ENCODE measurements around the gene TMEM271. TPM values are rescaled to one million over a fixed set of nuclear protein-coding genes. Genes with fewer than 3 reads are reported as not detected.
"Not testable (repeated sequence)": the region's sequence is repeated elsewhere in the genome, so short reads cannot be mapped to it uniquely, and the experiment has no call there.

TMEM271 gene
- total and polyA plus RNA-seq, 4 donors, result 4.4 to 17.1 (median 11.4) TPM

DNA sequence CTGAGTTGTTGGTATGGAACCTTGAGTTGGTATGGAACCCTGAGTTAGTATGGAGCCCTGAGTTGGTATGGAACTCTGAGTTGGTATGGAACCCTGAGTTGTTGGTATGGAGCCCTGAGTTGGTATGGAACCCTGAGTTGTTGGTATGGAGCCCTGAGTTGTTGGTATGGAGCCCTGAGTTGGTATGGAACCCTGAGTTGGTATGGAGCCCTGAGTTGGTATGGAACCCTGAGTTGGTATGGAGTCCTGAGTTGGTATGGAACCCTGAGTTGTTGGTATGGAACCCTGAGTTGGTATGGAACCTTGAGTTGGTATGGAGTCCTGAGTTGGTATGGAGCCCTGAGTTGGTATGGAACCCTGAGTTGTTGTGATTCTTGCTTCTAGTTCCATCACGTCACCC, 10.5 kb downstream of the TMEM271 start:
- not testable (repeated sequence) for DNase-seq (ENCODE audit: low read depth in 4 of 6, low spot score in 6 of 6); H3K9me3 ChIP-seq (ENCODE audit: control insufficient read depth, insufficient read depth, low read length); H3K4me1 ChIP-seq (ENCODE audit: control insufficient read depth, insufficient read depth, low read length); H3K27ac ChIP-seq (ENCODE audit: low read depth, low read length); H3K36me3 ChIP-seq (ENCODE audit: control insufficient read depth, insufficient read depth, low read length); H3K4me3 ChIP-seq (ENCODE audit: low read depth, low read length); H3K27me3 ChIP-seq (ENCODE audit: control insufficient read depth, insufficient read depth, low read length)
- WGBS (ENCODE audit: insufficient coverage), result 100% methylated on average over 1 of the region's 1 CpG

GRCh38 chr4:562458-562857, 13.6 kb downstream of the TMEM271 start:
- not testable (repeated sequence) for H3K27me3 ChIP-seq (ENCODE audit: control insufficient read depth, insufficient read depth, low read length); H3K4me3 ChIP-seq (ENCODE audit: low read depth, low read length); H3K36me3 ChIP-seq (ENCODE audit: control insufficient read depth, insufficient read depth, low read length); H3K9me3 ChIP-seq (ENCODE audit: control insufficient read depth, insufficient read depth, low read length); H3K27ac ChIP-seq (ENCODE audit: low read depth, low read length); H3K4me1 ChIP-seq (ENCODE audit: control insufficient read depth, insufficient read depth, low read length); DNase-seq (ENCODE audit: low read depth in 4 of 6, low spot score in 6 of 6)
- WGBS (ENCODE audit: insufficient coverage), result 65% methylated on average over 2 of the region's 2 CpGs

DNA sequence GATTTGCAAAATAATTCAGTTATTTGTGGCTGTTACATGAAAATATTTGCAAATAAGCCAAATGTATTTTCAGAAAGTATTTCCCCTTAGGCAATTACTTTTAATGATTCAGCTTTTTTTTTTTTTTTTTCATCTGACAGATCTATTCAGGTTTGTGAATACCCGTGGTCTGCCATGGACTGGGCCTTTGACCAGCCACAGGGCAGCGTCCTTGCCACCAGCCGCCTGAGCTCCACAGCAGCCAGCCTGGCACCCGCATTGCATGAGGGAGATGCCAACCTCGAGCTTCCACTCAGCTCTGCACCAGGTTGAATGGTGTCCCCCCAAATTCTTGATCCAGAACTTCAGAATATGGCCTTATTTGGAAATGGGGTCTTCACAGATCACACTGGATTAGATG, 14.7 kb downstream of the TMEM271 start:
- WGBS (ENCODE audit: insufficient coverage), result 80% methylated on average over 5 of the region's 5 CpGs
- H3K27ac ChIP-seq (ENCODE audit: low read depth, low read length), result no peak overlapping the region
- no peaks in the 10 kb centered on the region for H3K27me3 ChIP-seq (ENCODE audit: control insufficient read depth, insufficient read depth, low read length)
- DNase-seq (ENCODE audit: low read depth in 4 of 6, low spot score in 6 of 6), result no peak
- no peaks in the 10 kb centered on the region for H3K36me3 ChIP-seq (ENCODE audit: control insufficient read depth, insufficient read depth, low read length)
- no peaks in the 10 kb centered on the region for H3K4me1 ChIP-seq (ENCODE audit: control insufficient read depth, insufficient read depth, low read length)
- H3K4me3 ChIP-seq (ENCODE audit: low read depth, low read length), result no peak overlapping the region
- no peaks in the 10 kb centered on the region for H3K9me3 ChIP-seq (ENCODE audit: control insufficient read depth, insufficient read depth, low read length)

DNA sequence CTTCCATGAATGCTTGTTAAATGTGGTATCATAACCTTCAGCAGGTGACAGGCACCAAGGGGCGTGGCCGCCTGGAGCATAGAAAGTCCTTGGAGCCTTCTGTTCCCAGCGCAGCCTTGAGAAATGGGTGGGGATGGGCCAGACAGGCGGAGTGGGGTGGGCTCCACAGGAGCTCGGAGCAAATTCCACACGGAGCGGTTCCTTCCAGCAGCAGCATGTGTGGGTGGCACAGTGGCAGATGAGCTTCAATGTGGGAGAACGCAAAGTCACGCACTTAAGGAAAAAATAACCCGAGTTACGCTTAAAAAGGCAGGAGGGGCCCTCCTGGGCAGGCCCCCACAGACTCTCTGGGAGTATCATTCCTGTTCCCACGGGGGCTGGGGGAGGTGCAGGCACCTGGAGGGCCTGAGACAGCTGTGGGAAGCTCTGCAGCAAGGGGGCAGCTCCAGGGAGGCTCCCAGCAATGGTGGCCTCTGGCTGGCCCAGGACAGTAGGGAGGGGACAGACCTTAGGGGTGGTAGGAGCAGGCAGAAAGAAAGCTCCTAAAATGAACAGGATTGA, 15.3 kb downstream of the TMEM271 start:
- Histone ChIP-seq H3K4me3 (ENCODE audit: low read depth, low read length) (no peak overlapping the region), H3K27me3 (ENCODE audit: control insufficient read depth, insufficient read depth, low read length) (no peaks in the 10 kb centered on the region), H3K27ac (ENCODE audit: low read depth, low read length) (no peak overlapping the region), H3K4me1 (ENCODE audit: control insufficient read depth, insufficient read depth, low read length) (no peaks in the 10 kb centered on the region), H3K9me3 (ENCODE audit: control insufficient read depth, insufficient read depth, low read length) (no peaks in the 10 kb centered on the region), H3K36me3 (ENCODE audit: control insufficient read depth, insufficient read depth, low read length) (no peaks in the 10 kb centered on the region)
- DNase-seq (ENCODE audit: low read depth in 4 of 6, low spot score in 6 of 6), result no peak
- 74% methylated on average over 12 of the region's 12 CpGs for WGBS (ENCODE audit: insufficient coverage)

DNA sequence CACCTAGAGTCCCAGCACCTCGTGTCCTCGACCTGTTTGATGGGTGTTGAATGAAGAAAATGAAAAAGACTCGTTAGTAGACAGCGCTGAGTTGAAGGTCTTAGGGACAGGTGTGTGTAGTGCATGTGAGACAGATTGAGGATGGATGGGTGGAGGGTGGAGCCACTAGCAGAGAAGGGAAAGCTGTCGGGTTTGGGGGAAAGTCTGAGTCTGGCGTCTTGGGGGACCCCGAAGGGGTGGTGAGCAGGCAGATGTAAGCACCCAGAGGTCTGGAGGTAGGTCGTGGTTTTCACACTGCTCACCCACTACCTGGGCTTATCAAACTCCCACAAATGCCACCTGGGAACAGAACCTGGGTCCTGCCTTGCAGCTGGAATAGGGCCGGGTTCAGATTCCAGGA, 16.0 kb downstream of the TMEM271 start:
- WGBS (ENCODE audit: insufficient coverage), result 76% methylated on average over 7 of the region's 9 CpGs

DNA sequence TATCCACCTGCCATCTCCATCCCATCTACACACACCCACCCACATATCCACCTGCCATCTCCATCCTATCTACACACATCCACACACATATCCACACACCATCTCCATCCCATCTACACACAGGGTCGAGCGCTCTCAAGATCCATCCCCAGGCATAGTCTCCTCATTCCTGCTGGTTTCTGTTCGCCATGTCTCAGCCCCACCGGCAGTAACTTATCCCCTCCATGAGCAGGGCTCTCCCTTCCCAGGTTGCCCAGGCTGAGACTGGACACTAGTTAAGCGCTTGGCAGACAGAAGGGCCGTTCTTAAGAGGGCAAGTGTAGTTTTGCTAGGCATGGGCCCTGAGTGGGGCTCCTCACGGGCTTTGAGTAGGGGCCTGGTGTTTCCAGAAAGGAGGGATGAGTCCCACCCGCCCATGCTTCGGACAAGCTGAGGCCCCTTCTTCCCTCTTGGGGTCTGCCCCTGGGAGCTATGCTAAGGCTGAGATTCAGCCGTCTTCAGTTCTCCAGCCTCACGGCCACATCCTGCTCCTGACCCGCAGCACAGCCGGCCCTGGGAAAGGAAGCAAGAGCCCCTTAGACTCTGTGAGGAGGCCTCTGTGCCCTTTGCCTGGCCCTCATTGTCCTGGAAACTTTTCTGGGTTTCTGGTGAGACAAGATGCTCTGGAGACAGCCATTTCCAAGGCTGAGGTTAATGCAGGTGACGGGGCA, 20.4 kb downstream of the TMEM271 start:
- no peaks in the 10 kb centered on the region for H3K27me3 ChIP-seq (ENCODE audit: control insufficient read depth, insufficient read depth, low read length)
- 89% methylated on average over 12 of the region's 14 CpGs for WGBS (ENCODE audit: insufficient coverage)
- no peaks in the 10 kb centered on the region for H3K36me3 ChIP-seq (ENCODE audit: control insufficient read depth, insufficient read depth, low read length)
- H3K4me1 ChIP-seq (ENCODE audit: control insufficient read depth, insufficient read depth, low read length), result no peaks in the 10 kb centered on the region
- H3K9me3 ChIP-seq (ENCODE audit: control insufficient read depth, insufficient read depth, low read length), result no peaks in the 10 kb centered on the region
- no peak overlapping the region for H3K4me3 ChIP-seq (ENCODE audit: low read depth, low read length)
- no peak overlapping the region for H3K27ac ChIP-seq (ENCODE audit: low read depth, low read length)
- no peak for DNase-seq (ENCODE audit: low read depth in 4 of 6, low spot score in 6 of 6)

More for the DNA sequence above, 16.0 kb downstream of the TMEM271 start:
- Histone ChIP-seq H3K4me1 (ENCODE audit: control insufficient read depth, insufficient read depth, low read length) (no peaks in the 10 kb centered on the region), H3K27ac (ENCODE audit: low read depth, low read length) (no peak overlapping the region), H3K27me3 (ENCODE audit: control insufficient read depth, insufficient read depth, low read length) (no peaks in the 10 kb centered on the region), H3K36me3 (ENCODE audit: control insufficient read depth, insufficient read depth, low read length) (no peaks in the 10 kb centered on the region), H3K4me3 (ENCODE audit: low read depth, low read length) (no peak overlapping the region), H3K9me3 (ENCODE audit: control insufficient read depth, insufficient read depth, low read length) (no peaks in the 10 kb centered on the region)
- DNase-seq (ENCODE audit: low read depth in 4 of 6, low spot score in 6 of 6), result no peak

- WGBS (ENCODE audit: insufficient coverage), result 63% methylated on average over 3 of the region's 3 CpGs
- not testable (repeated sequence) for H3K36me3 ChIP-seq (ENCODE audit: control insufficient read depth, insufficient read depth, low read length)
Measured at GRCh38 chr4:554793-555320, 21.2 kb downstream of the TMEM271 start.

GRCh38 chr4:552019-552418, 24.1 kb downstream of the TMEM271 start:
- no peaks in the 10 kb centered on the region for H3K27me3 ChIP-seq (ENCODE audit: control insufficient read depth, insufficient read depth, low read length)
- 54% methylated on average over 3 of the region's 5 CpGs for WGBS (ENCODE audit: insufficient coverage)
- H3K9me3 ChIP-seq (ENCODE audit: control insufficient read depth, insufficient read depth, low read length), result no peaks in the 10 kb centered on the region
- H3K4me3 ChIP-seq (ENCODE audit: low read depth, low read length), result no peak overlapping the region
- peak in 1 of 6 donors; percentile 75 for DNase-seq (ENCODE audit: low read depth in 4 of 6, low spot score in 6 of 6)
- no peaks in the 10 kb centered on the region for H3K4me1 ChIP-seq (ENCODE audit: control insufficient read depth, insufficient read depth, low read length)
- H3K27ac ChIP-seq (ENCODE audit: low read depth, low read length), result no peak overlapping the region
- H3K36me3 ChIP-seq (ENCODE audit: control insufficient read depth, insufficient read depth, low read length), result no peaks in the 10 kb centered on the region

More at GRCh38 chr4:554793-555320, 21.2 kb downstream of the TMEM271 start:
- H3K9me3 ChIP-seq (ENCODE audit: control insufficient read depth, insufficient read depth, low read length); H3K27ac ChIP-seq (ENCODE audit: low read depth, low read length); DNase-seq (ENCODE audit: low read depth in 4 of 6, low spot score in 6 of 6); H3K27me3 ChIP-seq (ENCODE audit: control insufficient read depth, insufficient read depth, low read length); H3K4me1 ChIP-seq (ENCODE audit: control insufficient read depth, insufficient read depth, low read length); H3K4me3 ChIP-seq (ENCODE audit: low read depth, low read length): not testable (repeated sequence)

- H3K4me1 ChIP-seq (ENCODE audit: control insufficient read depth, insufficient read depth, low read length); H3K9me3 ChIP-seq (ENCODE audit: control insufficient read depth, insufficient read depth, low read length); H3K4me3 ChIP-seq (ENCODE audit: low read depth, low read length); H3K27ac ChIP-seq (ENCODE audit: low read depth, low read length); H3K36me3 ChIP-seq (ENCODE audit: control insufficient read depth, insufficient read depth, low read length); DNase-seq (ENCODE audit: low read depth in 4 of 6, low spot score in 6 of 6); H3K27me3 ChIP-seq (ENCODE audit: control insufficient read depth, insufficient read depth, low read length): not testable (repeated sequence)
- no CpG with 5 or more reads among the region's 27 CpGs for WGBS (ENCODE audit: insufficient coverage)
Measured at GRCh38 chr4:550268-550667, 25.8 kb downstream of the TMEM271 start.

- DNase-seq (ENCODE audit: low read depth in 4 of 6, low spot score in 6 of 6), result peak in 2 of 6 donors; percentile 0 to 46
- 17% methylated on average over 2 of the region's 8 CpGs for WGBS (ENCODE audit: insufficient coverage)
Measured at GRCh38 chr4:548976-549375, 27.1 kb downstream of the TMEM271 start.

More at GRCh38 chr4:548976-549375, 27.1 kb downstream of the TMEM271 start:
- H3K4me1 ChIP-seq (ENCODE audit: control insufficient read depth, insufficient read depth, low read length), result no peaks in the 10 kb centered on the region
- no peaks in the 10 kb centered on the region for H3K27me3 ChIP-seq (ENCODE audit: control insufficient read depth, insufficient read depth, low read length)
- H3K4me3 ChIP-seq (ENCODE audit: low read depth, low read length), result no peak overlapping the region
- H3K9me3 ChIP-seq (ENCODE audit: control insufficient read depth, insufficient read depth, low read length), result no peaks in the 10 kb centered on the region
- H3K27ac ChIP-seq (ENCODE audit: low read depth, low read length), result no peak overlapping the region
- no peaks in the 10 kb centered on the region for H3K36me3 ChIP-seq (ENCODE audit: control insufficient read depth, insufficient read depth, low read length)
